GM18519 (cell line): ENCODE measurements around the gene MRPS34.
"Not testable (repeated sequence)": the region's sequence is repeated elsewhere in the genome, so short reads cannot be mapped to it uniquely, and the experiment has no call there.

ENCODE experiments used
- ATAC-seq: cut with Tn5 transposase; IDR thresholded peaks from one replicate; pipeline ENCODE4 v1.9.1; 2021; ENCODE audit warnings: mild to moderate bottlenecking, moderate library complexity; ENCODE audit not compliant: unreplicated experiment, low FRiP score

MRPS34 gene

GRCh38 chr16:1757714-1758461 is 15.0 kb downstream of the MRPS34 start:
- ATAC-seq: no peak

- no peak for ATAC-seq
These were observed 18.7 kb downstream of the MRPS34 start for GRCh38 chr16:1754204-1754603.

GRCh38 chr16:1752853-1753252 is 20.1 kb downstream of the MRPS34 start:
- no peak for ATAC-seq

GRCh38 chr16:1751946-1752345 is 21.0 kb downstream of the MRPS34 start:
- ATAC-seq: no peak

GRCh38 chr16:1749152-1750117 is 23.5 kb downstream of the MRPS34 start:
- no peak for ATAC-seq

- ATAC-seq: no peak
These were observed 25.0 kb downstream of the MRPS34 start for GRCh38 chr16:1747934-1748333.

- ATAC-seq: no peak
These were observed 26.2 kb downstream of the MRPS34 start for GRCh38 chr16:1746693-1747195.

- ATAC-seq: no peak
These were observed 26.8 kb downstream of the MRPS34 start for GRCh38 chr16:1745900-1746692.

GRCh38 chr16:1745181-1745899 is 27.6 kb downstream of the MRPS34 start:
- no peak for ATAC-seq

GRCh38 chr16:1744338-1744840 is 28.5 kb downstream of the MRPS34 start:
- ATAC-seq: no peak

GRCh38 chr16:1743376-1744337 is 29.3 kb downstream of the MRPS34 start:
- ATAC-seq: no peak

- no peak for ATAC-seq
These were observed 31.3 kb downstream of the MRPS34 start for GRCh38 chr16:1741553-1742165.

GRCh38 chr16:1740781-1741490 is 32.0 kb downstream of the MRPS34 start:
- no peak for ATAC-seq

GRCh38 chr16:1740234-1740633 is 32.7 kb downstream of the MRPS34 start:
- no peak for ATAC-seq

- no peak for ATAC-seq
These were observed 38.1 kb downstream of the MRPS34 start for GRCh38 chr16:1734816-1735215.

GRCh38 chr16:1734123-1734522 is 38.8 kb downstream of the MRPS34 start:
- ATAC-seq: no peak

GRCh38 chr16:1732551-1732987 is 40.4 kb downstream of the MRPS34 start:
- ATAC-seq: not testable (repeated sequence)
